B cell (primary cell): ENCODE results near the gene TTC28.

Source experiments
- EZH2 ChIP-seq: IDR thresholded peaks from 2 replicates; pipeline ENCODE4 v1.6.1; 2012; ENCODE audit warnings: borderline replicate concordance, low read depth, mild to moderate bottlenecking, moderate library complexity, low read length; ENCODE audit not compliant: insufficient read depth, poor library complexity, severe bottlenecking
- TF ChIP-seq, protein P1 (sequence below): fragments of 200-600 bp; IDR thresholded peaks from one replicate; pipeline ENCODE4 v1.8.0; 2022; ENCODE audit warnings: antibody characterized with exemption, mild to moderate bottlenecking

DNA sequence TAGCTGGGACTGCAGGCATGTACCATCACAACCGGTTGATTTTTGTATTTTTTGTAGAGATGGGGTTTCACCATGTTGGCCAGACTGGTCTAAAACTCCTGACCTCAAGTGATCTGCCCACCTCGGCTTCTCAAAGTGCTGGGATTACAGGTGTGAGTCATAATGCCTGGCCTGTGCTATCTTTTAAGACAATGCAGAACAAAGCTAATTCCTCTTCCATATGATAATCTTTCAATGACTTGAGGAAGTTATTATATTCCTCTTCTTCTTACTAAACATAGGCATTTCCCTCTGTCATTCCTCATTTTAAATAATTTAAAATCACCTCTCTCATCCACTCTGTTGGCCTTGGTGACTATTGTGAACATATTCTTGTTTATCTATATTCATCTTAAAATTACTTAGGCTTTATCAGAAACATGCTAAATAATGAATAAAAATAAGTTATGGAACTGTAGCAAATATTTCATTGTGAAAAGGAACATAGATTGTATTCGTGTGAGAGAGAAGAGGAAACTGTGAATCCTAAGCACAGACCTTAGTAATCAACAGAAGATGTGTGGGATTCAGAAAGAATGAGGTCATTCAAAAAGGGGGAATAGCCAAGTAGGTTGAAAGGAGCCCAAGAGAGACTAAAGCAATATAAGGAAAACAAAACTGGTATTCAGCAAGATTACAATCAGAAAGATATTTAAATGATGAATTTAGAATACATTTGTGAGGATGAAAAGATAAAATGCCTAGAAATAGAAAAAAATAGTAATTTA lies 269.4 kb downstream of the TTC28 start:
- TF ChIP-seq, protein P1, sequence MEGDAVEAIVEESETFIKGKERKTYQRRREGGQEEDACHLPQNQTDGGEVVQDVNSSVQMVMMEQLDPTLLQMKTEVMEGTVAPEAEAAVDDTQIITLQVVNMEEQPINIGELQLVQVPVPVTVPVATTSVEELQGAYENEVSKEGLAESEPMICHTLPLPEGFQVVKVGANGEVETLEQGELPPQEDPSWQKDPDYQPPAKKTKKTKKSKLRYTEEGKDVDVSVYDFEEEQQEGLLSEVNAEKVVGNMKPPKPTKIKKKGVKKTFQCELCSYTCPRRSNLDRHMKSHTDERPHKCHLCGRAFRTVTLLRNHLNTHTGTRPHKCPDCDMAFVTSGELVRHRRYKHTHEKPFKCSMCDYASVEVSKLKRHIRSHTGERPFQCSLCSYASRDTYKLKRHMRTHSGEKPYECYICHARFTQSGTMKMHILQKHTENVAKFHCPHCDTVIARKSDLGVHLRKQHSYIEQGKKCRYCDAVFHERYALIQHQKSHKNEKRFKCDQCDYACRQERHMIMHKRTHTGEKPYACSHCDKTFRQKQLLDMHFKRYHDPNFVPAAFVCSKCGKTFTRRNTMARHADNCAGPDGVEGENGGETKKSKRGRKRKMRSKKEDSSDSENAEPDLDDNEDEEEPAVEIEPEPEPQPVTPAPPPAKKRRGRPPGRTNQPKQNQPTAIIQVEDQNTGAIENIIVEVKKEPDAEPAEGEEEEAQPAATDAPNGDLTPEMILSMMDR: no peak
- no peak for TF ChIP-seq EZH2
